ENCODE data around the gene CRYGN. TPM values are rescaled to one million over a fixed set of nuclear protein-coding genes. Genes with fewer than 3 reads are reported as not detected.

CRYGN gene
- total RNA-seq, 2 experiments from 2014 or later: 0.12 to 0.74 TPM

DNA sequence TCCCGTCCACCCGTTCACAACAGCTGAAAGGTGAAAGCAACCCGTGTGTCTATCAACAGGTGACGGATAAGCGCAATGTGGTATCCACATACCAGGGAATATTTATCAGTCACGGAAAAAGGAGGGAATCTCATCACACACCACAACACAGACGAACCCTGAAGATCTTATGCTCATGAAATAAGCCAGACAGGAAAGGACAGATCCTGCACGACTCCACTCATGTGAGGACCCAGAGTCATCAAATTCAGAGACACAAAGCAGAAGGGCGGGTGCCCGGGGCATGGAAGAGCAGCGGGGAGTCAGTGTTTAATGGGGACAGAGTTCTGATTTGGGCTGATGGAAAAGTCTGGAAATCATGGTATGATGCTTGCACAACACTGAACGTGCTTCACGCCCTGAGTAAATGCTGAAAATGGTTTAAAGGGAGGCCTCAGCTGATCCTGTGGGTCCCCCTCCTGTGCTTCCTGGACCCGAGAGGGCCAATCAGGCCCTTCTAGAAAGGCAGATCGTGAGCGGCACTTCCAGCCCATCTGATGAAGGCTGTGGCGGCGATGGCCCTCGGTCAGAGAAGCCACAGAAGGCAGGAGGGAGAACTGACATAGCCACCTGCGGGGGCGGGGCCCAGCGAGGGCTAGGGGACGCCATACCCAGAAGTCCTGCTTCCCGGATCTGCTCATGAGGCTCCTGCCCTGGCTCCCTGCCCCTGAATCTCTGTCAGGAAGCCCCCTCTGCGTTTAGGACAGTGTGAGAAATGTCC is 49.2 kb downstream of the CRYGN start:
- no peak overlapping the region for H3K4me3 Mint-ChIP-seq
- H3K36me3 Mint-ChIP-seq: no peaks in the 10 kb centered on the region
- no peaks in the 10 kb centered on the region for H3K9me3 Mint-ChIP-seq
- H3K27ac Mint-ChIP-seq: no peak overlapping the region
- no peaks in the 10 kb centered on the region for H3K27me3 Mint-ChIP-seq
- no peaks in the 10 kb centered on the region for H3K4me1 Mint-ChIP-seq
- DNase-seq: no peak

DNA sequence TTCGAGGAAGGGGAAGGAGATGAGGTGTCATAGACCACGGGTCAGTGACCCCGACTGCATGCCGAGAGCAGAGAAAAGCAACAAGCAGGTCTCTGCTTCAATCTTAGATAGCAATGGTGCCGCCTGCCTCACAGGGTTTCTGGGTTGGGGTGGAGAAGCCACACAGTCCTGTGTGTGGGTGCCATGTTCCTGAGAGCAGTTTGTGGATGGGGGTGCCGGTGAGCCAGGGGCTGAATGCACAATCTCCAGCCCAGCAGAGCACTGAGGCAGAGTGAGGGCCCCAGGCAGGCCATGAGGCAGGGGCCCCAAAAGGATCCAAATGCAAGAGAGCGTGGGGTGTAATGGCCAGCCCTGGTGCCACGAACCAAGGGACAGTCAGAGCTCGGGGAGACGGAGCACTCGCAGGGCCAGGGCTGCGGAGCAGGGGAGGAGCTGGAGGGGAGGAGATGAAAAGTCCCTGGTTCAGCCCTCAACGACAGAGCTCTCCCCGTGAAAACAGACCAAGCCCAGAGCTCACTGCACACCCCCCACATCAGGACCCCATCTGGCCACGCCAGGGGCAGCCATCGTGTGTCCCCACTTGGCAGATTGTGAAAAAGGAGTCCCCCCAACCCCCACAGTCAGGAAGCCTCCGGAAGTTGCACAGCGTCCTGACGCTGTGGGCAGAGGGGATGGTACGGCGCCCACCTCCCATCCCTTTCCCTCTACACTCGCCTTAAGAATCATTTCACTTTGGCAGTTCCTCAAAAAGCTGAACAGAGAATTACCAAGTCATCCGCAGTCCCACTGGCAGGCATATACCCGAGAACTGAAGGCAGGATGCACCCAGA is 50.0 kb downstream of the CRYGN start:
- DNase-seq: no peak
- H3K4me1 Mint-ChIP-seq: no peaks in the 10 kb centered on the region
- H3K9me3 Mint-ChIP-seq: no peaks in the 10 kb centered on the region
- H3K4me3 Mint-ChIP-seq: no peak overlapping the region
- H3K27me3 Mint-ChIP-seq: no peaks in the 10 kb centered on the region
- H3K27ac Mint-ChIP-seq: no peak overlapping the region
- H3K36me3 Mint-ChIP-seq: no peaks in the 10 kb centered on the region

GRCh38 chr7:151389096-151389767 is 50.7 kb downstream of the CRYGN start:
- Mint-ChIP-seq H3K4me3 (no peak overlapping the region), H3K9me3 (no peaks in the 10 kb centered on the region), H3K27ac (no peak overlapping the region), H3K36me3 (no peaks in the 10 kb centered on the region), H3K27me3 (peaks cover 3% of the 10 kb centered on the region), H3K4me1 (no peaks in the 10 kb centered on the region)
- no peak for DNase-seq

DNA sequence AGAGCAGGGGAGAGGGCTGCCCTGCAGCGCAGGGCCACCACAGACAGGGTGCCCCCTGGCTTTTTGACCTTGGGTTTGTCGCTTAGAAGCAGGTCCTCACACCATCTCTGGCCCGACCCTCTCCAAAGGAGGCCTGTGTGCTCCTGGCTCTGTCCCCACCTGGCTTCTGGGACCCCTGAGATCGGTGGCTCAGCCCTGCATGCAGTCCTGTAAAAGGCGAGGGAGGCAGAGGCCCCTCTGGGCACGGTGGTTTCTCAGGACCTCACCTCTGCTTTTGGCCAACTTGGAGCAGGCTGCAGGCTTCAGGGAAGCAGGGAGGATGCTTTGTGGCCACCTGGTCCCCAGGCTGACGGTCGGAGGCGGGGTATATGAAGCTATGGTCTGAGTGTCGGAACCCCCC is 51.5 kb downstream of the CRYGN start:
- Mint-ChIP-seq H3K4me1 (no peaks in the 10 kb centered on the region), H3K27ac (no peak overlapping the region), H3K36me3 (no peaks in the 10 kb centered on the region), H3K27me3 (peaks cover 11% of the 10 kb centered on the region), H3K4me3 (no peak overlapping the region), H3K9me3 (no peaks in the 10 kb centered on the region)
- no peak for DNase-seq

- no peak for DNase-seq
- H3K9me3 Mint-ChIP-seq: no peaks in the 10 kb centered on the region
- H3K4me1 Mint-ChIP-seq: no peaks in the 10 kb centered on the region
- H3K27me3 Mint-ChIP-seq: peaks cover 14% of the 10 kb centered on the region
- H3K36me3 Mint-ChIP-seq: no peaks in the 10 kb centered on the region
- H3K27ac Mint-ChIP-seq: no peak overlapping the region
- H3K4me3 Mint-ChIP-seq: no peak overlapping the region
Observed at GRCh38 chr7:151388007-151388297, 52.0 kb downstream of the CRYGN start.

DNA sequence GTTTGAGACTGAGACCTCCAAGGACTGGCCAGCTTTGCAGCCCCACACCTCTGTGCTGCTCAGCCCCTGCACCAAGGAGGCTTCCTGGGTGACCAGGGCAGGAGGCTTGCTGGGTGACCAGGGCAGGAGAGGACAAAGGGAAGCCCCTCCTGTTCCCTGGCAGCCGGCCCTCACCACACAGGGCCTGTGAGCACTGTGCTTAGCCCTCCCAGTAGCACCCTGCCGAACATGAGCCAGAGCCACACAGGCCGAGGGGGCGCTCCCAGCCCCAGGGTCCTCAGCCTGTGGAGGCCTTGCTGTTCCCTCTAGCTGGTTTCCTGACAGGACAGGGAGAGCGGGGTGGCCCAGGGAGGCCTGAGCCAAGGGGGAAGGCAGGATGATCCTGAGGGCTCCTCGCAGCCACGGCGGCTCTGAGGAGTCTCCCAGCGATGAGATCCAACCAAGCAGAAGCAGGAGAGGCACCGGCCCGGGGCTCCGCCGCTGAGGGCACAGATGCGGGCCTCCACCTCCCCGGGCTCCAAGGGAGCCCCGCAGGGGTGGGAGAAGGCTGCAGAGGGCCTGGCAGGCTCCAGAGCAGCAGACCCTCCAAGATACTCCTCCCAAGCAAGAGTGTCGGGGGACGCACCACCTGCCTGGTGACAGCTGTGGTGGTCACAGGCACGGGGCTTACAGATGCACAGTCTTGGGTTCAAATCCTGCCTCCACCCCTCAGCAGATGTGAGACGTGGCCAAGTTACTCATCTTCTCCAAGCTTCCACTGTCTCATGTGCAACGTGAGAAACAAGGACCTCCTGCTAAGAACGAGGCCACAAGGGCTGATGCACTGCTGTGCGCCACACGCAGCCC is 52.6 kb downstream of the CRYGN start:
- no peak for DNase-seq
- H3K4me3 Mint-ChIP-seq: no peak overlapping the region
- peaks cover 19% of the 10 kb centered on the region for H3K27me3 Mint-ChIP-seq
- no peaks in the 10 kb centered on the region for H3K9me3 Mint-ChIP-seq
- peaks cover 3% of the 10 kb centered on the region for H3K4me1 Mint-ChIP-seq
- H3K27ac Mint-ChIP-seq: no peak overlapping the region
- no peaks in the 10 kb centered on the region for H3K36me3 Mint-ChIP-seq

DNA sequence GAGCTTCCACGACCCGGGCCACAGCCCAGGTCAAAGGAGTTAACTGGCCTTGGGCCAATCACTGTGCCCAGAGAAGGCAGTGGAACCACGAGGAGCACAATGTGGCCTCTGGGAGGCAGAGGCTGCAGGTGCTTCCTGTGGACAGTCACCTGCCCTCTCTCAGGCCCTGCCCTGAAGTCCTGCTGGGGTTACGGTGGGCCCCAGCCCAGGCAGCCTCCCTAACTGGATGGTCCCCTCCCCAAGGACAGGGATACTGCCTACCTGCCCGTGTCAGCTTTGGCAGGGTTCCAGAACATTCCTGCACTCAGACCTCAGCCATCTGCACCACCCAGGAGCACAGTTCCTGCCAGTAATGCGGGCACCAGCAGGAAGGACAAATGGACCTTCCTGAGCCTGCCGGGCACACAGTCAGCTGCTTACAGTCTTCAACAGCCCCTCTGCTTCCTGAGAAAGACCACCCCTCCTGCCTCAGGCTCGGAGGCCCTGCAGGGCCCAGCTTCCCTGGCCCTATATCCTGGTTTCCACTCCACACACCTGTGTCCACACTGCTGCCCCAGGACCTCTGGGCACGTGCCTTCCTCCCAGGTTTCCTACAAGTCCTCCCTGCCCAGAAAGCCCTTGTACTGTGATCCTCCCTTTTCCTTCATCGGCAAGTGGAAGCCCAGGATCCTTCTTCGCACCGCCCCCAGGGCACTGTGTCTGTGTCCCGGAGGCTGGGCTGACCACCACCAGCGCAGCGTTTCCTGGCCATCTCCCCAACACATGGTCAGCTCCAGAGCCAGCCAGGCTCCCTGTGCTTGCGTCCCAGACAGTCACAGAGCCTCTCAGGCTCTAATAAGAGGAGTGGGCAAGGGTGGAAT is 53.4 kb downstream of the CRYGN start:
- DNase-seq: no peak
- Mint-ChIP-seq H3K27me3 (peaks cover 24% of the 10 kb centered on the region), H3K27ac (no peak overlapping the region), H3K9me3 (no peaks in the 10 kb centered on the region), H3K4me3 (no peak overlapping the region), H3K4me1 (peaks cover 6% of the 10 kb centered on the region), H3K36me3 (no peaks in the 10 kb centered on the region)

GRCh38 chr7:151385626-151386300 is 54.2 kb downstream of the CRYGN start:
- Mint-ChIP-seq H3K36me3 (no peaks in the 10 kb centered on the region), H3K27me3 (peaks cover 24% of the 10 kb centered on the region), H3K4me3 (no peak overlapping the region), H3K9me3 (no peaks in the 10 kb centered on the region), H3K4me1 (peaks cover 9% of the 10 kb centered on the region), H3K27ac (no peak overlapping the region)
- DNase-seq: no peak

- peaks cover 11% of the 10 kb centered on the region for H3K4me1 Mint-ChIP-seq
- DNase-seq: no peak
- peaks cover 24% of the 10 kb centered on the region for H3K27me3 Mint-ChIP-seq
- no peaks in the 10 kb centered on the region for H3K9me3 Mint-ChIP-seq
- no peak overlapping the region for H3K27ac Mint-ChIP-seq
- H3K4me3 Mint-ChIP-seq: no peak overlapping the region
- H3K36me3 Mint-ChIP-seq: no peaks in the 10 kb centered on the region
Observed at GRCh38 chr7:151384776-151385625, 54.9 kb downstream of the CRYGN start.

DNA sequence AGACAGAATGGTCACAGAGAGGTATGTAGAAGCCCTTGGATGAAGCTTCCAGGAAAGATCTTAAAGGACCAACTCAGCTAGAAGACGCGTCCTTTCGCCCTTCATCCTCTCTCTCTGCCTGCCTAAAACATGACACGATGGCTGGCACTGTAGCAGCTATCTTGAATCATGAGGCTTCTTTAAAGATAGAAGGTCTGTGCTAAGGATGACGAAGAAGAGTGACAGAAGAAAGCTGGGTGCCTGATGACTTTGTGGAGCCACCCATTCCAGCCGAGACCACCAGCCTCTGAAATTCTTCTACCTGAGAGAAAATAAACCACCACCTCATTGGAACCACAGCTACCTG is 55.6 kb downstream of the CRYGN start:
- no peaks in the 10 kb centered on the region for H3K36me3 Mint-ChIP-seq
- no peak overlapping the region for H3K4me3 Mint-ChIP-seq
- H3K27me3 Mint-ChIP-seq: peaks cover 24% of the 10 kb centered on the region
- no peaks in the 10 kb centered on the region for H3K9me3 Mint-ChIP-seq
- H3K4me1 Mint-ChIP-seq: peaks cover 11% of the 10 kb centered on the region
- DNase-seq: no peak
- no peak overlapping the region for H3K27ac Mint-ChIP-seq

DNA sequence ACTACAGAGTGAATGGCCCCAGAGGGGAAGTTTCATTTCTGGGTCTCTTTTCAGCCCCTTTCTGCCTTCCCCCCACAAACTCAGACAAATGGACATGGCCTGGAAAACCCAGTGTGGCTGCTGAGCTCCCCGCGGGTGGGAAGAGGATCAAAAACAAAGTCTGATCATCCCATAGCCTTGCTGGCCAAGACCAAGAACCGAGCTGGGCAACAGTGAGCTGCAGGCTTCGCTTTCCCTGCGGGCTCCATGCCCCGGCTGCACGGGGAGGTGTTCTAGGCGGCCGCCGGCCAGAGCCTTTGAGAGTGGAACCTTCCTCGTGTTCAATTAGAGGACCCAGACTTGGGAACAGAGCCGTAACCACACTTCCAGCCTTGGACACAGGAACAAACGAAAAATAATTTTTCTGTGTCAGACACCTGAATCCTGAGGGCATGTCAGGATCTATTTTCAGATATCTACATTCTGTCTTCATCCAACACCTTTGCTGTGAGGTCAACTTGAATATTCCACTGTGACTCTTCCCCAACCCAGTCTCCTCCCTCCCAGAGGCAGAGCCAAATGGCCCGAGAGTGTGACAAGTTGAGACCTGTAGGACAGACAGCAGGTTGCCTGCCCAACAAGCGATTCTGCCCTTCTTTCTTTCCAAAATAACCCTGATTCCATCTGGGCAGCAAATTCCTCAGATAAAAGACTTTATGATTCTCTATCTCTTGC is 56.1 kb downstream of the CRYGN start:
- H3K4me3 Mint-ChIP-seq: no peak overlapping the region
- no peaks in the 10 kb centered on the region for H3K9me3 Mint-ChIP-seq
- no peaks in the 10 kb centered on the region for H3K36me3 Mint-ChIP-seq
- peaks cover 24% of the 10 kb centered on the region for H3K27me3 Mint-ChIP-seq
- peaks cover 11% of the 10 kb centered on the region for H3K4me1 Mint-ChIP-seq
- no peak for DNase-seq
- H3K27ac Mint-ChIP-seq: no peak overlapping the region

- peaks cover 24% of the 10 kb centered on the region for H3K27me3 Mint-ChIP-seq
- H3K4me1 Mint-ChIP-seq: peaks cover 11% of the 10 kb centered on the region
- no peak for DNase-seq
- no peaks in the 10 kb centered on the region for H3K36me3 Mint-ChIP-seq
- H3K4me3 Mint-ChIP-seq: peak overlapping the region; percentile 71
- H3K9me3 Mint-ChIP-seq: no peaks in the 10 kb centered on the region
- H3K27ac Mint-ChIP-seq: no peak overlapping the region
Observed at GRCh38 chr7:151382079-151382885, 57.7 kb downstream of the CRYGN start.

All from activated naive CD8-positive, alpha-beta T cell treated with anti-CD3 and anti-CD28 coated beads for 36 hours (primary cell).